ENCODE results near the gene SLC9A9.

SLC9A9 gene

GRCh38 chr3:143234526-143234925, 613.7 kb downstream of the SLC9A9 start:
- H3K36me3 ChIP-seq (ENCODE audit: insufficient read depth, low read length), result no peaks in the 10 kb centered on the region
- no peaks in the 10 kb centered on the region for H3K9me3 ChIP-seq (ENCODE audit: insufficient read depth, low read length, severe bottlenecking)
- no peak overlapping the region for H3K4me3 ChIP-seq (ENCODE audit: low read depth in 1 of 2, low read length in 2 of 2)
- no peak for DNase-seq
- TF ChIP-seq CTCF (IDR thresholded peaks at IDR 0.05; ENCODE audit: borderline replicate concordance, extremely low read depth, low read length, poor library complexity, severe bottlenecking) (no peak), EZH2 (IDR thresholded peaks at IDR 0.05; ENCODE audit: borderline replicate concordance, low read depth, low read length, severe bottlenecking) (no peak)
- H3K4me1 ChIP-seq (ENCODE audit: insufficient read depth, low read length), result peaks cover 20% of the 10 kb centered on the region
- H2AFZ ChIP-seq (ENCODE audit: low read depth, low read length), result no peak overlapping the region
- no peaks in the 10 kb centered on the region for H3K27me3 ChIP-seq (ENCODE audit: insufficient read depth, low read length, poor library complexity)
- H3K9ac ChIP-seq (ENCODE audit: low read depth, low read length), result no peak overlapping the region
- no peaks in the 10 kb centered on the region for H4K20me1 ChIP-seq (ENCODE audit: insufficient read depth, low read length)
- no peak overlapping the region for H3K4me2 ChIP-seq (ENCODE audit: insufficient read depth, low read length)
- no peaks in the 10 kb centered on the region for H3K79me2 ChIP-seq (ENCODE audit: insufficient read depth, low read length)
- H3K27ac ChIP-seq (ENCODE audit: low read length), result no peak overlapping the region
- ATAC-seq (ENCODE audit: insufficient read depth, low read depth), result no peak

GRCh38 chr3:143232981-143233380, 615.3 kb downstream of the SLC9A9 start:
- peaks cover 23% of the 10 kb centered on the region for H3K4me1 ChIP-seq (ENCODE audit: insufficient read depth, low read length)
- DNase-seq (no peak), ATAC-seq (ENCODE audit: insufficient read depth, low read depth) (no peak)
- H3K27me3 ChIP-seq (ENCODE audit: insufficient read depth, low read length, poor library complexity), result no peaks in the 10 kb centered on the region
- H3K9ac ChIP-seq (ENCODE audit: low read depth, low read length), result no peak overlapping the region
- no peak overlapping the region for H3K4me2 ChIP-seq (ENCODE audit: insufficient read depth, low read length)
- H3K27ac ChIP-seq (ENCODE audit: low read length), result no peak overlapping the region
- H3K79me2 ChIP-seq (ENCODE audit: insufficient read depth, low read length), result no peaks in the 10 kb centered on the region
- TF ChIP-seq EZH2 (IDR thresholded peaks at IDR 0.05; ENCODE audit: borderline replicate concordance, low read depth, low read length, severe bottlenecking) (no peak), CTCF (IDR thresholded peaks at IDR 0.05; ENCODE audit: borderline replicate concordance, extremely low read depth, low read length, poor library complexity, severe bottlenecking) (no peak)
- no peaks in the 10 kb centered on the region for H4K20me1 ChIP-seq (ENCODE audit: insufficient read depth, low read length)
- no peaks in the 10 kb centered on the region for H3K9me3 ChIP-seq (ENCODE audit: insufficient read depth, low read length, severe bottlenecking)
- no peaks in the 10 kb centered on the region for H3K36me3 ChIP-seq (ENCODE audit: insufficient read depth, low read length)
- no peak overlapping the region for H2AFZ ChIP-seq (ENCODE audit: low read depth, low read length)
- H3K4me3 ChIP-seq (ENCODE audit: low read depth in 1 of 2, low read length in 2 of 2), result no peak overlapping the region

GRCh38 chr3:143228405-143228804, 619.9 kb downstream of the SLC9A9 start:
- no peak for TF ChIP-seq EZH2 (IDR thresholded peaks at IDR 0.05; ENCODE audit: borderline replicate concordance, low read depth, low read length, severe bottlenecking)
- no peak for TF ChIP-seq CTCF (IDR thresholded peaks at IDR 0.05; ENCODE audit: borderline replicate concordance, extremely low read depth, low read length, poor library complexity, severe bottlenecking)
- H3K27me3 ChIP-seq (ENCODE audit: insufficient read depth, low read length, poor library complexity), result no peaks in the 10 kb centered on the region
- H3K4me2 ChIP-seq (ENCODE audit: insufficient read depth, low read length), result no peak overlapping the region
- no peak for ATAC-seq (ENCODE audit: insufficient read depth, low read depth)
- no peak overlapping the region for H3K9ac ChIP-seq (ENCODE audit: low read depth, low read length)
- no peaks in the 10 kb centered on the region for H3K36me3 ChIP-seq (ENCODE audit: insufficient read depth, low read length)
- H4K20me1 ChIP-seq (ENCODE audit: insufficient read depth, low read length), result no peaks in the 10 kb centered on the region
- peak overlapping the region; percentile 54; the same call in 1 of the 2 replicates for H3K27ac ChIP-seq (ENCODE audit: low read length)
- H3K79me2 ChIP-seq (ENCODE audit: insufficient read depth, low read length), result no peaks in the 10 kb centered on the region
- DNase-seq, result no peak
- H2AFZ ChIP-seq (ENCODE audit: low read depth, low read length), result no peak overlapping the region
- H3K4me3 ChIP-seq (ENCODE audit: low read depth in 1 of 2, low read length in 2 of 2), result no peak overlapping the region
- H3K9me3 ChIP-seq (ENCODE audit: insufficient read depth, low read length, severe bottlenecking), result no peaks in the 10 kb centered on the region
- peaks cover 7% of the 10 kb centered on the region; the same call in 1 of the 2 replicates for H3K4me1 ChIP-seq (ENCODE audit: insufficient read depth, low read length)

Data from DND-41 (cell line).